IMR-90 (cell line): ENCODE measurements around the gene DDR1. TPM values are rescaled to one million over a fixed set of nuclear protein-coding genes. Genes with fewer than 3 reads are reported as not detected.

ENCODE experiments used
- ATAC-seq: fragments of 200-7000 bp; cut with Tn5 transposase; 2 replicates; pipeline ENCODE4 v1.9.1; 2020; ENCODE audit warnings: low read depth, mild to moderate bottlenecking, moderate library complexity
- BruUV-seq: library from RNA; stranded (reverse); fragments of 400-500 nt; replicated peaks from 2 replicates; lab custom pipeline; 2021; lab: Mats Ljungman, UMichigan
- CTCF ChIA-PET: fragments of 300-600 bp; formaldehyde crosslinking; extraction: SDS; loops from one replicate; lab custom pipeline; 2021; ENCODE audit warnings: antibody characterized with exemption; lab: Yijun Ruan, JAX
- POLR2A ChIA-PET: fragments of 300-600 bp; sonication (Branson Sonifier 250); formaldehyde crosslinking; loops from one replicate; lab custom pipeline; 2022; ENCODE audit warnings: antibody characterized with exemption; ENCODE audit not compliant: unreplicated experiment; lab: Charles Lee
- DNase-seq: peaks from one replicate; pipeline ENCODE4 v3.0.0; 2013
- H2AFZ ChIP-seq: replicated peaks from 2 replicates; pipeline ENCODE3; 2013; ENCODE audit warnings: low read length, mild to moderate bottlenecking; ENCODE audit not compliant: poor library complexity
- H2AK5ac ChIP-seq: 2 replicates; pipeline ENCODE4 v1.6.1; 2013; ENCODE audit warnings: low read depth, low read length, inconsistent platforms
- H2AK9ac ChIP-seq: replicated peaks from 2 replicates; pipeline ENCODE3; 2013; ENCODE audit warnings: mild to moderate bottlenecking, low read depth, low read length, moderate library complexity; ENCODE audit not compliant: poor library complexity
- H2BK120ac ChIP-seq: 2 replicates; pipeline ENCODE4 v1.6.1; 2013; ENCODE audit warnings: low read depth, low read length, inconsistent platforms
- H2BK15ac ChIP-seq: 3 replicates; pipeline ENCODE4 v1.6.1; 2013; ENCODE audit warnings: low read depth, low read length, inconsistent platforms
- H2BK20ac ChIP-seq: 2 replicates; pipeline ENCODE4 v1.6.1; 2013; ENCODE audit warnings: low read depth, mild to moderate bottlenecking, inconsistent platforms, low read length, moderate library complexity
- H2BK5ac ChIP-seq: 2 replicates; pipeline ENCODE4 v1.6.1; 2013; ENCODE audit warnings: mild to moderate bottlenecking, low read depth, low read length, inconsistent platforms; ENCODE audit not compliant: poor library complexity, severe bottlenecking
- H3K14ac ChIP-seq: replicated peaks from 2 replicates; pipeline ENCODE4 v1.6.1; 2013; ENCODE audit warnings: low read depth, low read length, inconsistent platforms
- H3K18ac ChIP-seq: 2 replicates; pipeline ENCODE4 v1.6.1; 2013; ENCODE audit warnings: low read depth, low read length, control low read depth
- H3K23ac ChIP-seq: 2 replicates; pipeline ENCODE4 v1.6.1; 2013; ENCODE audit warnings: low read depth, low read length, inconsistent platforms
- H3K27ac ChIP-seq: 2 replicates; pipeline ENCODE4 v1.5.1; 2013; ENCODE audit warnings: mild to moderate bottlenecking, control low read depth, low read length; ENCODE audit not compliant: insufficient read depth
- H3K27me3 ChIP-seq: 2 replicates; pipeline ENCODE4 v1.6.1; 2013; ENCODE audit warnings: low read length; ENCODE audit not compliant: control insufficient read depth, insufficient read depth
- H3K36me3 ChIP-seq: 2 replicates; pipeline ENCODE4 v1.6.1; 2013; ENCODE audit warnings: low read length, mixed read lengths; ENCODE audit not compliant: control insufficient read depth, insufficient read depth
- H3K4ac ChIP-seq: 2 replicates; pipeline ENCODE4 v1.6.1; 2013; ENCODE audit warnings: low read depth, low read length, inconsistent platforms
- H3K4me1 ChIP-seq: 2 replicates; pipeline ENCODE4 v1.6.1; 2013; ENCODE audit warnings: low read length, mixed read lengths; ENCODE audit not compliant: control insufficient read depth, insufficient read depth
- H3K4me2 ChIP-seq: 2 replicates; pipeline ENCODE4 v1.6.1; 2013; ENCODE audit warnings: low read depth, mild to moderate bottlenecking, control low read depth, low read length, moderate library complexity
- H3K4me3 ChIP-seq: 2 replicates; pipeline ENCODE4 v1.5.1; 2013; ENCODE audit warnings: low read depth, mild to moderate bottlenecking, control low read depth, low read length, moderate library complexity; ENCODE audit not compliant: insufficient read depth
- H3K56ac ChIP-seq: 2 replicates; pipeline ENCODE4 v1.6.1; 2013; ENCODE audit warnings: low read length, inconsistent platforms; ENCODE audit not compliant: insufficient read depth; ENCODE audit errors: extremely low read depth
- H3K79me1 ChIP-seq, 2 experiments: 2 replicates each; pipeline ENCODE4 v1.6.1; 2013; ENCODE audit warnings: low read length in 2 of 2, inconsistent platforms in 1 of 2, low read depth in 1 of 2
- H3K9ac ChIP-seq: 2 replicates; pipeline ENCODE4 v1.6.1; 2013; ENCODE audit warnings: low read depth, low read length, control low read depth
- H3K9me1 ChIP-seq: 2 replicates; pipeline ENCODE4 v1.6.1; 2013; ENCODE audit warnings: low read length, inconsistent platforms; ENCODE audit not compliant: insufficient read depth
- H3K9me3 ChIP-seq: 2 replicates; pipeline ENCODE4 v1.6.1; 2013; ENCODE audit warnings: low read length; ENCODE audit not compliant: control insufficient read depth, insufficient read depth
- H4K20me1 ChIP-seq: 2 replicates; pipeline ENCODE4 v1.6.1; 2013; ENCODE audit warnings: low read length, inconsistent platforms; ENCODE audit not compliant: insufficient read depth
- H4K5ac ChIP-seq: 2 replicates; pipeline ENCODE4 v1.6.1; 2013; ENCODE audit warnings: mild to moderate bottlenecking, low read depth, low read length, control low read depth
- H4K8ac ChIP-seq, 2 experiments: 2 replicates each; pipeline ENCODE4 v1.6.1; 2013; ENCODE audit warnings: low read depth in 2 of 2, low read length in 2 of 2, control low read depth in 1 of 2, inconsistent platforms in 1 of 2
- H4K91ac ChIP-seq: 2 replicates; pipeline ENCODE4 v1.6.1; 2013; ENCODE audit warnings: low read depth, low read length, inconsistent platforms; ENCODE audit not compliant: insufficient read depth
- BHLHE40 ChIP-seq: fragments of 150-350 bp; IDR thresholded peaks from 2 replicates; pipeline ENCODE4 v1.6.1; 2016; ENCODE audit warnings: mild to moderate bottlenecking, low read depth, low read length
- CEBPB ChIP-seq: IDR thresholded peaks from 2 replicates; pipeline ENCODE4 v1.6.1; 2012; ENCODE audit warnings: low read depth, low read length, improper control_type of control experiment
- CHD1 ChIP-seq: IDR thresholded peaks from 2 replicates; pipeline ENCODE4 v1.6.1; 2012; ENCODE audit warnings: low read depth, low read length, improper control_type of control experiment
- CTCF ChIP-seq: conservative IDR thresholded peaks from 2 replicates; pipeline ENCODE4 v1.5.1; 2012; ENCODE audit warnings: mild to moderate bottlenecking, low read depth, low read length, improper control_type of control experiment
- ELK1 ChIP-seq: fragments of 150-350 bp; IDR thresholded peaks from 2 replicates; pipeline ENCODE4 v1.6.1; 2016; ENCODE audit warnings: low read depth, mild to moderate bottlenecking, low read length, moderate library complexity, borderline replicate concordance
- FOS ChIP-seq: fragments of 150-350 bp; IDR thresholded peaks from 2 replicates; pipeline ENCODE4 v1.6.1; 2016; ENCODE audit warnings: low read depth, low read length
- MAZ ChIP-seq: IDR thresholded peaks from 2 replicates; pipeline ENCODE4 v1.6.1; 2012; ENCODE audit warnings: low read depth, mild to moderate bottlenecking, low read length, improper control_type of control experiment, moderate library complexity, borderline replicate concordance
- MXI1 ChIP-seq: IDR thresholded peaks from 2 replicates; pipeline ENCODE4 v1.6.1; 2012; ENCODE audit warnings: low read depth, mild to moderate bottlenecking, low read length, moderate library complexity, borderline replicate concordance
- NFE2L2 ChIP-seq: fragments of 150-350 bp; IDR thresholded peaks from 2 replicates; pipeline ENCODE4 v1.6.1; 2016; ENCODE audit warnings: low read depth, mild to moderate bottlenecking, low read length
- POLR2A ChIP-seq: IDR thresholded peaks from 2 replicates; pipeline ENCODE4 v1.6.1; 2012; ENCODE audit warnings: mild to moderate bottlenecking, low read depth, low read length
- RAD21 ChIP-seq: IDR thresholded peaks from 2 replicates; pipeline ENCODE4 v1.6.1; 2012; ENCODE audit warnings: low read length, improper control_type of control experiment
- RCOR1 ChIP-seq: IDR thresholded peaks from 2 replicates; pipeline ENCODE4 v1.6.1; 2012; ENCODE audit warnings: mild to moderate bottlenecking, low read length, improper control_type of control experiment; ENCODE audit not compliant: insufficient replicate concordance
- RFX5 ChIP-seq: IDR thresholded peaks from 2 replicates; pipeline ENCODE4 v1.8.0; 2012; ENCODE audit warnings: low read depth, mild to moderate bottlenecking, low read length, moderate library complexity
- SMC3 ChIP-seq: fragments of 150-350 bp; IDR thresholded peaks from 2 replicates; pipeline ENCODE4 v1.6.1; 2016; ENCODE audit warnings: low read depth, mild to moderate bottlenecking, antibody characterized with exemption, low read length, moderate library complexity
- USF2 ChIP-seq: fragments of 150-350 bp; IDR thresholded peaks from 2 replicates; pipeline ENCODE4 v1.6.1; 2017; ENCODE audit warnings: mild to moderate bottlenecking, antibody characterized with exemption, low read length, low read depth
- WGBS, 2 experiments: methylation state at CpG; one replicate each; pipeline versions ENCODE4 v1.1.5 to v1.1.7; 2013; ENCODE audit warnings: missing lambda C conversion rate in 2 of 2; ENCODE audit not compliant: insufficient read length in 1 of 2; ENCODE audit errors: extremely low coverage in 2 of 2; 5-methylcytosine and 5-hydroxymethylcytosine counted together
- dilution Hi-C: fragments of 300-500 bp; cut with HindIII; formaldehyde crosslinking; loops from one replicate; pipeline ENCODE4 v1.14.3; 2018; ENCODE audit warnings: low sequenced_read_pairs; ENCODE audit not compliant: unreplicated experiment
- in situ Hi-C: fragments of 300-500 bp; cut with MboI; formaldehyde crosslinking; loops from 3 replicates; pipeline ENCODE4 v1.14.3; 2019; ENCODE audit warnings: low sequenced_read_pairs, inconsistent platforms, mixed read lengths
- intact Hi-C: fragments of 100-400 bp; cut with micrococcal nuclease; formaldehyde crosslinking; loops from 2 replicates; pipeline ENCODE4 v1.10.0; 2022
- polyA plus RNA-seq, 3 experiments: library from polyadenylated mRNA; depleted of rRNA; stranded (reverse); fragments of >200 nt; gene quantifications; 2 replicates each; pipeline ENCODE4 v1.2.3, GENCODE V29; 2012; ENCODE audit warnings: low replicate concordance in 1 of 3
- total RNA-seq: library from RNA; depleted of rRNA; stranded (reverse); fragments of >200 nt; gene quantifications from 2 replicates; pipeline ENCODE4 v1.2.3, GENCODE V29; 2012

DDR1 gene
- total and polyA plus RNA-seq, 2 of the 4 experiments (the other 2 are of a cell fraction) = 5.6 to 19.6 TPM

DNA sequence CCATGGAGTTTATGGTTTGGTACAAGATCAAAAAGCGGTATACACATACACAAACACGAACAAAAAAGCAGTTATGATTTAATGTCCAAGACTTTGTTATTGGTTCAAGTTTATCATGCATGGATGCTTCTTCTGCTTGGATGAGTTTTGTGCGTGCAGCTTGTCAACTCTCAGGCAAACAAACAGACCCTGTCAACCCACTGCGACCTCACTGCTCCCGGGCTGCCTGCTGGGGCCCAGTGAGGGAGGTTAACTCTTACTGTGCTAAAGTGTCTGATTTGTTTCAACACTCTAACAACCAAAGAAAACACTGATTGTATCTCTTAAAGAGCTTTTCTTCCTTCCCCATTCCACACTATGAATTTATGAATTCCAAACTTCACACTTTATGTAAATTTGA lies 26.8 kb upstream of the DDR1 start:
- no CpG with 5 or more reads among the region's 5 CpGs for WGBS, 2 experiments
- POLR2A ChIA-PET = no interaction called here

More for the DNA sequence above, 26.8 kb upstream of the DDR1 start:
- no peaks in the 10 kb centered on the region for H3K79me1 ChIP-seq
- dilution Hi-C loops = no loop called here
- H3K56ac ChIP-seq = no peak overlapping the region
- H3K9me3 ChIP-seq = peaks cover 2% of the 10 kb centered on the region
- no peak overlapping the region for H2AFZ ChIP-seq
- no peaks in the 10 kb centered on the region for H4K20me1 ChIP-seq
- H2BK120ac ChIP-seq = no peak overlapping the region
- in situ Hi-C loops = no loop called here
- H3K4me3 ChIP-seq = no peak overlapping the region
- no peaks in the 10 kb centered on the region for H3K36me3 ChIP-seq
- no peak overlapping the region for H3K14ac ChIP-seq
- no peaks in the 10 kb centered on the region; the same call in 1 of the 2 replicates for H3K4me1 ChIP-seq
- no peak overlapping the region for H2BK15ac ChIP-seq
- no peak overlapping the region for H2BK5ac ChIP-seq
- no peak overlapping the region for H2AK9ac ChIP-seq
- H4K5ac ChIP-seq = no peak overlapping the region
- CTCF ChIA-PET = no interaction called here
- H4K8ac ChIP-seq = no peak overlapping the region
- no peak overlapping the region for H3K4me2 ChIP-seq
- H3K27ac ChIP-seq = no peak overlapping the region
- BruUV-seq = no TSS peak
- ATAC-seq (no peak), DNase-seq (no peak)
- H4K91ac ChIP-seq = no peak overlapping the region
- no peak overlapping the region for H2BK20ac ChIP-seq
- H3K9me1 ChIP-seq = no peaks in the 10 kb centered on the region
- H2AK5ac ChIP-seq = no peak overlapping the region
- no peak overlapping the region for H3K18ac ChIP-seq
- no peak for TF ChIP-seq ELK1
- TF ChIP-seq FOS = no peak
- no peak for TF ChIP-seq MXI1
- no peak for TF ChIP-seq SMC3
- no peak for TF ChIP-seq NFE2L2
- no peak for TF ChIP-seq RAD21
- no peak for TF ChIP-seq CTCF
- no peak for TF ChIP-seq CHD1
- TF ChIP-seq RFX5 = no peak
- TF ChIP-seq USF2 = no peak
- TF ChIP-seq BHLHE40 = no peak
- TF ChIP-seq RCOR1 = no peak
- TF ChIP-seq POLR2A = no peak
- TF ChIP-seq MAZ = no peak
- TF ChIP-seq CEBPB = no peak
- no peak overlapping the region for H3K9ac ChIP-seq
- H3K23ac ChIP-seq = no peak overlapping the region
- peaks cover 26% of the 10 kb centered on the region for H3K27me3 ChIP-seq
- intact Hi-C loops = no loop called here
- H3K4ac ChIP-seq = no peak overlapping the region
